ENCODE measurements around the gene FRMPD4.

Gene FRMPD4

DNA sequence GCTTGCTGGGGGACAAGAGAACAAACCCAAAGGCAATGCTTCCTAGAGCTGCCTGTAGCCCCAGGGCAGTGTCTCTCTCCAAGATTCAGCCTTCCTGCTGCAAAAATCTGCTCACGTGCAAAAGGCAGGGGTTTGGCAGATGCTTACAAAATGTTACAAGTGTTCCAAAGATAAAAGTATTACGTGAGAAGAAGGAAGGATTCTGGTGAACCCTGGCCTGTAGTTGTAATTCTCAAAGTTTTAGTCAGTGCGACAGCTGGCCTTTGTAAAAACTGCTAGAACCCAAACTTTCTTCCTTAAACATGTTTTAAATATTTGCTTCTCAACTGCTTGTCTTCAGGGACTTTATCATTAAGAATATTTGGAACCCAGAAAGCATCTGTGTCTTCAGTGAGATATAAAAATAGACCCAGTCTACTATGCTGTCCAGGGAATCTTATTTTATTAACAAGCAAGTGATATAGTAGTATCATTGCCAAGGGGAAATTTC, 232.3 kb downstream of the FRMPD4 start:
- DNase-seq: no peak

DNA sequence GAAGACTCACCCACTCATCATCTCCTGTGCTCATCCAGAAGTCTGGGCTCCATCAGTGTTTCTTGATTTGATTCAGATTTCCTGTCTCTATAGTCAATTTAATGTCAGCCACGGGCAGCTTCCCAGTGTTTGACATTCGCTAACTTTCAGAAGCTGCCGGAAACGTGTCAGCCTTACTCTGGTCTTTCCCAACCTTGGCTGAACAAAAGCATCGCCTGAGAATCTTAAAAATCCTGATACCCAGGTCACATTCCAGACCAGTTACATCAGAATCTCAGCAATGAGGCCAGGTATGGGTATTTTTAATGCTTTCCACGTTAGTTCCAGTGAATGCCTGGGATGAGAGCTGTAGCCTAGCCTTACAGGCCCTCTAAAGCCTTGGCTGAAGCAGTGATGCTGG, 233.8 kb downstream of the FRMPD4 start:
- no peak for DNase-seq

DNA sequence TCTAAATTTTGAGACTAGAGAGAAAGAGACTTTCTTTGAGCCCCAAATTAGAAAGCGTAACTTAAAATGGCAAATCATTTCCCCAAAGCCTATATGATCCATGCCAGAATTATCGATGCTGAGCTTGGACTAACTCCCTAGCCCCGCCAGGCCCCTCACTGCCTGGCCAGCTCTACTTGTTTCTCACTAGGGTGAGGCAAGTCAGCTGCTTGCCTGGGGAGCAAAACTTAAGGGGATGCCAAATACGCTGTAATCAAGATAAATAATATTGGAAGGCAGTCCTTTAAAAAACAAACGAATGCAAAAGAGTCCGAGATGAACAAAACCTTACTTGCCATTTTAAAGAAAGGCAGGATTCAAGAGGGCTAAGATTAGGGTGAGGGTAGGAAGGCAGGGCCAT, 236.0 kb downstream of the FRMPD4 start:
- no peak for DNase-seq

DNA sequence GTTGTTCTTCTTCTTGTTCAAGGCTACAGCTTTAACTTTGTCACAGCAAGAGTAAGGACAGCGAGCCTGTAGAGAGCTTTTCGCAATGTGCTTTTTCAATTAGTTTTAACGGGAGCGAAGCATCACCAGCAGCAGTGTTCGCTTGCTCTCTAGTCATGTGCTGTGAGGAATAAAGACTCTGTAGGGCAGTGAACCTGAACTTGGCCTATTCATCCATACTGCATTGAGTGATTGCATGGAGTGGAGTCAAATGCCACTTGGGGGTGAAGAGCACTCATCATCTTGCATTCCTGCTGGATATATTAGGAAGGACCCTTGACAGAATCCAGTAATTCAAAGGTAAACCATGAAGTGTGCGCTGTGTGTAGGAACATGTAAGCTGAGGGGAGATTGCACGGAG, 240.0 kb downstream of the FRMPD4 start:
- peak; percentile 4 for DNase-seq

DNA sequence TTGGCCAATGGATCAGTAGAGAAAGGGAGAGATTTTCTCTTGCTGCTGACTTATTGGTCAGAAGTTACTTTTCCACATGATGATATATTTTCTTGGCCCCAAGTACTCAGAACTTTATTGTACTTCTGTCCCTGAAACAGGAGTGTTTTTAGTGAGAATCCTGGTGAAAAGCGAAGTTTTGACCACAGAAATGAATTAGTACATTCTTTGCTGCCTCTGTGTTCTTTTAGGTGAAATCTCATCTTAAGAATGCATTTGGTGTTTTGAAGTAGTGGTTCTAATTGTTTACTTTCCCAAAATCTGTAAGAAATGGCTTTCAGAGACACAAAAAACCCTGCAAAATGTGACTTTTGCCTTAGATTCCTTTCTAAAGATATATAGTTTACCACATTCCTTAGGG, 240.4 kb downstream of the FRMPD4 start:
- no peak for DNase-seq

DNA sequence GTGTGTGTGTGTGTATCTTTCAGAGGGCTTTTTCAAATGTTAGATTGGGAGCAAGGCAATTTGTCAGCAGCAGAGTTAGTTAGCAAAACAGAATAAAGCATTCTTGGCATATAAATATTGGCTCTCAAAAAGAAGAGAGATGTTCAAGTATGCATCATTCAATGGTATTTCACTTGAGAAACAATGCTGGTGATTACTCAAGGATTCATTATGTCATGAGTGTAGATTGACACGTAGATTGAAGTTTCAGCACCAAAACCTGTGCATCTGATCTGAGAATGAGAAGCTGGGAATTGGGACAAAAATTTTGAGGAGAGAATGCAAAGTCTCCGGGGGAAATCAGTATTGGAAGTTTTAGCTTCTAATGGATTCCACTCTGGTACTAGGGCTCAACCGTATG, 241.4 kb downstream of the FRMPD4 start:
- DNase-seq: no peak

DNA sequence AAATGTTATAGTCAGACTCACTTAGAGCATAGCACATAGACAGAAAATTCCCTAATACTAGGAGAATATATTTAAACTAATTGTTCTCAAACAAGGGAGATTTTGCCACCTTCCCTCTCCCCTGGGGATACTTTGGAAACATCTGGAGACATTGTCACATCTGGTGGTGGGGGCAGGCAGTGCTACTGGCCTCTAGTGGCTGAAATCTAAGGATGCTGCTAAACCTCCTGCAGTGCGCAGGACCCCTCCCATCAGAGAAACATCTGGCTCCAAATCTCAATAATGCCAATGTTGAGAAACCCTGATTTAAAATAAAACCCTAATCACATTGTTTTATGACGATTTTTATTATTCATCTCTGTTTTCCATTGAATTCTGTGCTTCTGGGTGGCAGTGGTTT, 244.9 kb downstream of the FRMPD4 start:
- no peak for DNase-seq

DNA sequence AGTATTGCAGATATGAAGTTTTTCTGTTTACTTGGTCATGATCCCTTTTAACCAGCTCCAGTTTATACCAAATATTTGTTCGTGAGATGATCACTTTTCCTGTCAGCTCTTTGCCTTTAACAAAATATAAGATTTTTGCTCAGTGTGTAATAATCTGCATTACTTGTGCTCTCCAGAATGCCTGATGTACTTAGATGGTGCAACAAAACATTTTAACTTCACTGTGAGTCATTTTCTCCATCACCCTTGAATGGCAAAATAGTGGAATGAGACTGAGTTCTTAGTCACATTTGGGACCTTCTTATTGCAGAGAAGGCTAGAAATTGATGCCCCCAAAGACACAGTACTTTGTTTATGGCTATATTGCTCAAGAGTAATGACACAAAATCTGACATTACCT, 252.0 kb downstream of the FRMPD4 start:
- DNase-seq: no peak

DNA sequence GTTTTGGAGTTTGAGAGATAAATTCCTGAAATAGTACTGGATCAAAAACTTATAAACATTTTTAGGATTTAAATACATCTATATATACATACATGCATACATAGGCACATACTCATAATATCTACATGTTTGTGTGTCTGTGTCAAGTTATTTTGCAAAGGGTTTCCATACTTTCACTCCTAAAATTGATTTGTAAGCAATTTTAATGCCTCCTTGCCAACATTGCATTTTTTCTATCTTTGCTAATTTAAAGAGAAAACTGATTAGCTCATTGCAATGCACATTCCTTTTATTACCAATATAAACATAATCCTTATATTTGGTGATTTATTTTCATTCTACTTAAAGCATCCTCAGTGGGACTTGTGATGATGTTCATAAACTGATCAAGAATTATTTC, 258.3 kb downstream of the FRMPD4 start:
- no peak for DNase-seq

DNA sequence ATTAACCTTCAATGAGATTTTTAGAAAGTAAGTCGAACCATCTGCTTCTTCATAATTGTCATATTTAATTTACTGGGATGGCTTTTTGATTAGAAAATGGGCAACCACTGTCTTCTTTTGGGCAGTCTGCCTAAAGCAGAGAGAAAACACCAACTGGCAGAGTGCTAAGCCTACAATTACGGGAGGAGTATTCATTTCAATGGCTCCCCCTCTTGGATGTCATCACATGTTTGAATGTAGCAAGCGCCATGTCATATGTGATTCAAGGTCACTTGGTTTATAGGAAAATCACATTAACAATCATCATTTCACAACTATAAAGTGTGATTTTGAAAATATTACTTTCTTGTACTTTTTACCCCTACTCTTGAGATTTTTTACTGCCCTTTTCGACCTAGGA, 261.9 kb downstream of the FRMPD4 start:
- no peak for DNase-seq

DNA sequence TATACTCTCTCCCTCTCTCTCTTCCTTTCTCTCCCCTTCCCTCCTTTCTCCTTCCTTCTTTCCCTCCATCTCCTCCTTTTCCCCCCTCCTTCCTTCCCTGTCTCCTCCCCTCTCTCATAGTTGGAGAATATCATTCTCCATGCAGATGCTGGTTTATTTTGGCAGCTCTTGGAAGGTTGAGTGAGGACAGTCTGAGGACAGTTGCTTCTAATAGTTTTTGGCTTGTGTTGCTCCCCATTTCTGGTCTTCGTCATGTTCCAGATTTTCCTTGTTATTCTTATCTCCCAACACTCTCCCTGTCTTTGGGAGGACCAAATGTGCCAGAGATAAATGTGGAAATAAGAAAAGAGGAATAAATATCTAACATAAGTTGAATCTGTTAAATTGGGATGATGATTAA, 263.0 kb downstream of the FRMPD4 start:
- no peak for DNase-seq

DNA sequence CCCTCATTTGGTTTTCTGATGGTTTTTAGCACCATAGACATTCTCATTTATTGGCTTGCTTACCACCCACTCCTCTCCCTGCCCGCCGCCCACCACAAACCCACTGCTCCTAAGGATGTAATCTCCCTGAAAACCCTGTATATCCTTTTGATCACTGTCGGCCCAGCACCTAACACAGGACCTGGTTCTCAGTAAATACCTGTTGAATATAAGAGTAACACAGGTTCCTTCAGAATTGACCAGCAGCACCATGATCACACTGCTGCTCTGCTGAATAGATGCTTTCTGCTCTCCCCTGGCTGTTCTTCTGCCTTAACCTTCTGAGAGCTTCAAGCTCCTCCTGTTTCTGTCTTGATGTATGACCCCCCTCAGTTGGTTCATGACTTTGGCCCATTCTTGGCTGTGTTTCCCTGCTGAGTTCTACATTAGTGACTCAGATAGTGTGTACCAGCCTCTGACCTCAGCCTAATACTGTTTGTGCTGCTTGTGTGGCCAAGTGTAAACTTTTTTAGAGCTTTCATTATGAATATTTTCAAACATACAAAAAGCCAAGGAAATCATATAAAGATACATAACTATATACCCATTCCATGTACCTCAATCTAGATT, 265.3 kb downstream of the FRMPD4 start:
- DNase-seq: no peak

DNA sequence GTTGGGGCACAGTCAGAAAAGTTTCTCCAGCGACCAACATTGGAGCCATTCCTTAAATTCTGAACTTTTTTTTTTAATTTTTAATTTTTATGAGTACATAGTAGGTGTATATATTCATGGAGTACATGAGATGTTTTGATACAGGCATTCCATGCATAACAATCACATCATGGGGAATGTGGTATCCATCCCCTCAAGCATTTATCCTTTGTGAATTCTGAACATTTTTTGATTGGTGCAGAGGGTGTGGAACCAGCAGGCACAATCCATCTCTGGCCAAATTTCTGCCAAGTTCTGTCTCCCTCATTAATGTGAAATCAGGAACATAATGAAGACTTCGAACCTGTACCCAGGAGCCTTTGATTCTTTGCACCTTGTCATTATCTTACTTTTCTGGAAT, 267.0 kb downstream of the FRMPD4 start:
- DNase-seq: no peak

DNA sequence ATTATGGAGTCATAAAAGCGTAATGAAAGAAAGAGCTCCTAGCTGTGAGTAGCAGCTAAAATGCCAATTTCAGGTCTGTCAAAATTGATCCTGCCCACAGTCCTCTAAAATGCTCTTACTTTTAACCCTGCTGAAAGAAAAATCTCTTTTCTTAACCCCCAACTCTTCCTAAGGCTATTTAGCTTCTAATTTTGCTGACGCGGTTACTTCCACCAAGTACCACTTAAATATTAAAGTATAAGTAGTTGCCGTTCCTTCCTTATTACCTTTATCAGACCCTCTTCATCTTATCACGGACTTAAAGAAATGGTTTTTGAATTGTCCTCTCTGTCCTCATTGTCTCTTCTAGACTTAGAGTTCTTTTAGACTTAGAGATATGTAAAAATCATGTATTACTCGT, 272.2 kb downstream of the FRMPD4 start:
- DNase-seq: no peak

DNA sequence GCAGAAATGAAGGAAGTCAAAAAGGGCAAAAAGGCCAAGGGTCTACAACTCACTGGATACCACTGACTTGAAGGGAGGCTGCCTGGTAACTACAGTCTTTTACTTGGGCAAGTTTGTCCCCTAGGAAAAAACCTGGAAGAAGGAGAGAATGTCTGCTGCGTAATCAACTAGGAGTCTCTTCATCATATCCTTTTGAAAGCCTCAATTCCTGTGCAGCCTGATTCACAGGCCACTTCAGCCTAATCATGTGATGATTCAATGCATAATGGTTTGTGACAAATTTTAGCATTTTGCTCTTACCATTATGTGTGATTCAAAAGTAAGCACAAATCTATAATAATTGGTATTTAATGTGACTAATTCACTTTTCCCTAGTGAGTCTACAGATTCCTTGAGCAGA, 273.6 kb downstream of the FRMPD4 start:
- DNase-seq: no peak

DNA sequence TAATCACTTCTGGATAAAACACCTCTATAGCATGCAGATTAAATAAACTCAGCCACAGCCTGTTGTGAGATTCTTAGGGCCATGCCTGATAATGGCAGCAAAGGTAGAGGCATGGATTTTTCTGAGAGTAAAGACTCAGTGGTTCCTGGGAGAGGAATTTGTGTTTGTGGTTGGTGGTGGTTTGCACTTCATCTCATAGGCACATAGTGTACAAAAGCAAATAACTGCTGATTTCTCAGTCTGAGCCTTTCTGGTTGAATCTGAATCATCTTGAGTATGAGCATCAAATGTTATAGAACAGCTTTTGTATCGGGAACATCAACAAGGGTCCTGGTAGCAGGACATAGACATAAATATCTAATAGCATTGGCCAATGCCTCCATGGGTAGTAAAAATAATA, 274.3 kb downstream of the FRMPD4 start:
- no peak for DNase-seq

DNA sequence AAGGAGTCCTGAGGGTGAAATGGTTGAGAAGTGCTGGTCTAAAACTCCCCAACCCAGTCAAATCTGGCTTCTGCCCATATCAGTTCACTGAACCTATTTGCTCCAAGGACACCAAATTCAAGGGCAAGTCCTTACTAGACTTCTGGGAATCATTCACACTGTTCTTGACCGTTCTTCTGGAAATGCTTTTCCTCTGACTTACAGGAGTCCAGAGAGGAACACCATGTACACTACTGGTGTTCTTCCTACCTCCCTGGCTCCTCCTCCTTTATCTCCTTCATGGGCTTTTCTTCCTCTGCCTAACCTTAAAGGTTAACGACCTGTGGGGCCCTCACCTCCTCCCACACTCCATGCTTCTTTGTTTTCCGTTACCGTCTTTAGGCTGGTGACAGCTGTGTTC, 281.3 kb downstream of the FRMPD4 start:
- DNase-seq: no peak

DNA sequence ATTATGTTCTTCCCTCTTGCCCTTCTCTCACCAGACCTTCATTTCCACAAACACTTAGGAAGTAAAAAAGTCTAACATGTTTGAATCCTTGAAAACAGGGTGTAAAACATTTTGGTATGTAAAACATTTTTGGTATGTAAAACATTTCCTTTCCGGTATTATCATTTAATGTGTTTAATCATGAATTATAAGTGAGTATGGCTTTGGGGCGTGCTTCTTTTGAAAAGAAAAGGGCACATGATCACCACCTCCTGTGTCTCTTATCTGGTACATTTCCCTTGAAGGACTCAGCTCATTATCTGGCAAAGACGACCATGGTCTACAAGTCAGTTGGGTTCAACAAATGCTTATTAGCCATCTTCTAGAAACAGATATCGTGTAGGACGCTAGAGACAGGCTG, 283.6 kb downstream of the FRMPD4 start:
- no peak for DNase-seq

DNA sequence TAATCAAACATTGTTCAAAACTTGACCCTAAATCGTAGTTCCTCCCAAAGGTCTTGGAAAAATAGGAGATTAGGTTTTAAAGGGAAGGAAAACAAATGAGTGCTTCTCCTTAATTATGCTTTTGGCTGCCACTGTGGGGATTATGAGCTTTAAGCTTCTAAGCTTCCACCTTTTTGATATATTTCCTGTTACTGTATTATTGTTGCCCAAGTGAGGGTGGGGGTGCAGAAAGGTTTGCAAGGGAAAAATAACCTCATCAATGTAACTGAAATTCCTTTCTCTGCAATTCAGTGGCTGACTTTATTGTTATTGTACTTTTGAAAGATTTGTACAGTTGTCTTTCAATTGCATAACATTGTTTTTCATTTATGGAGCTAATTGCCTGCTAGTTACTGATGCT, 285.1 kb downstream of the FRMPD4 start:
- no peak for DNase-seq

DNA sequence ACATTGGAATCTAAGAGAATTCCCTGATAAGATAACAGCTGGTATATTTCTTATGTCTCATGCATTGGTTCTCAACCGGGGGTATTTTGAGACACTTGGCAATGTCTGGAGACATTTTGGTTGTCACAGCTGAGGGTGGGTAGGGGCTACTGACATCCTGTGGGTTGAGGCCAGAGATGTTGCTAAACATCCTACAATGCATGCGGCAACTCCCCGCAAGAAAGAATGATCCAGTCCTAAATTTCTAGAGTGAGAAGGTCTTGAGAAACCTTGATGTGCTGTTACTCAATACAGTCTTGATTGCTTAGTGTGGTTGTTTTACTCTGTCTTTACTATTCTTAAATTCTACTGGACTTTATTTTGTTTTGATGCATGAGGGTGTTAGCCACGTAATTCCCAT, 287.2 kb downstream of the FRMPD4 start:
- no peak for DNase-seq

DNA sequence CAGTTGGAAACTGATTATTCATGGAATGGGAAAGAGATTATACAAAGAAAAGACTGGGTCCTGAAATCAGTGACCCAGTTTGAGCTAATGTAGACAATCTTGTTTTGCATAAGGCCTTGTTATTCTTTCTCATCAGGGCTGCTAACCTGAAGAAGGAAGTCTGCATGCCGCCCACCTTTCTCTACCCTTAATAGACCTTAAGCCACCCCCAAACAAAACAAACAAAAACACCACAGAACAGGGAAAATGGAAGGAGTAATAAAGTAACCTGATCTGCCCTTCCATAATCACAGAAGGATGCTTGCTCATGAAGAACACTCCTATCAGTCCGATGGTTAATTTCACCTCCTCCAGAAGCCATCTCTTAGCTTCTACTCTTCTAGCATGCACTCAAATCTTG, 288.1 kb downstream of the FRMPD4 start:
- DNase-seq: no peak

DNA sequence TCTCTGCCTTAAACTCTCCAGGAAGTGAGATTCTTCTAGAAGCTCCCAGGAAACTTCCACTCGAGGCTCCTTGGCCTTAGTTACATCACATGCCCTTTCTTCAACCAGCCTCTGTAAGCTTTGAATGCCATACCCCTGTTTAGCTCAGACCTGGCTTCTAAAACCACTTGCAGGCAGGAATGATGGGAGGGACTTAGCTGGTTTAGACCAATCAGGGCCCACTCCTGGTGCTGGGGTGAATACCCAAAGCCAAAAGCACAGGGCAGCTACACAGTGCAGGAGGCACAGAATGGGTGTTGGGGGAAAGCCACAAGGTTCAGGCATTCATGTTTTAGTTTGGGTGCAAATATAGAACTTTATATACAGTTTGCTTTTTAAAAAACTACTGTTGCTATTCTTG, 296.2 kb downstream of the FRMPD4 start:
- no peak for DNase-seq

DNA sequence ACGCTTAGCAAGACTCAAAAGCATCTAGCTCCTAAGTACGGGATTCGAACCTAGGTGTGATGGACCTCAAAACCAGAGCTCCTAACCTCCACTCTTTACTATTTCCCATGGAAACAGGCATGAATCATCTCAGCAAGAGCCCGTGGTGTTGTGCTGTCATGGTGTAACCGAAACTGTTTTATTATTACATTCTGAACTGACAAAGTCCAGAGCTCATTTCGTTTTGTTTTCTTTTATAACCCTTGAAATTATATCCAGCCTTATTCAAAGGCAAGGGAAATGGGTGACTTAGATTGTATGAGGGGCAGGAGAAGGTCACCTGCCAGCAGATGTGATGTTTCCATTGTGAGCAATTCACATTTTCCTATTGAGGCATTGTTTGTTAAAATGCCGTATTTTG, 301.1 kb downstream of the FRMPD4 start:
- no peak for DNase-seq

DNA sequence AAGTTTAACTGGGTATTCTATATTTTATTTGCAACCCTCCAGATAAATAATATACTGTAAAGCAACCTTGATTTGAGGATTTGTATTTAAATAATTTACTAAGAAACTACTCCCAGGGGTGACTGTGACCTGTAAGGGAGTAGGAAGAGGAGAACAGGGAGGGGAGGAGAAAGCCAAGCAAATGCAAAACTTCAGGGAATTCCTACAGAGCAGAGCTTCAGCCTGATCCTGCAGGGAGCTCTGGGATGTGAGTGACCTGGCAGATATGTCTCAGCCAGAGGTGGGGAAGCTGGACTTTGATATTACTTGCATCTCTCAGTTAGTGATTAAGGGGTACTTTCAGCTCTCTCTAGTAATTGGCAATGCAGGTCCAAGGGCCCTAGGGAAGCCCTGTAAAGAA, 302.0 kb downstream of the FRMPD4 start:
- no peak for DNase-seq
